Hematopoietic multipotent progenitor cell treated with erythropoietin and hydrocortisone succinate and interleukin-3 and kit ligand, for 4 days (in vitro differentiated cells): ENCODE data around the gene NMNAT1.
"Not testable (repeated sequence)": the region's sequence is repeated elsewhere in the genome, so short reads cannot be mapped to it uniquely, and the experiment has no call there.

ENCODE experiments used
- DNase-seq: peaks from one replicate; pipeline ENCODE4 v3.0.0-alpha.2; 2015

NMNAT1 gene

GRCh38 chr1:10020678-10021077, 77.4 kb downstream of the NMNAT1 start:
- not testable (repeated sequence) for DNase-seq

- not testable (repeated sequence) for DNase-seq
Measured at GRCh38 chr1:10021992-10022391, 78.7 kb downstream of the NMNAT1 start.

GRCh38 chr1:10022656-10023055, 79.4 kb downstream of the NMNAT1 start:
- no peak for DNase-seq

GRCh38 chr1:10025354-10025753, 82.1 kb downstream of the NMNAT1 start:
- no peak for DNase-seq

- no peak for DNase-seq
Measured at GRCh38 chr1:10027027-10027426, 83.8 kb downstream of the NMNAT1 start.

GRCh38 chr1:10028956-10029500, 85.8 kb downstream of the NMNAT1 start:
- not testable (repeated sequence) for DNase-seq

- DNase-seq = no peak
Measured at GRCh38 chr1:10031461-10031860, 88.2 kb downstream of the NMNAT1 start.

GRCh38 chr1:10032590-10033358, 89.5 kb downstream of the NMNAT1 start, which contains the start of gene UBE4B:
UBE4B (plus strand) TSS chr1:10032958; CDS start chr1:10033671, 713 bp downstream.
- DNase-seq = peak; percentile 99

- DNase-seq = peak; percentile 56
Measured at GRCh38 chr1:10033359-10033845, 90.1 kb downstream of the NMNAT1 start.
